GM12873 (cell line): ENCODE results near the gene PDCD1.

Source experiments
- CTCF ChIP-seq: IDR thresholded peaks from 2 replicates; pipeline ENCODE4 v1.5.1; 2012; ENCODE audit warnings: low read depth, mild to moderate bottlenecking, moderate library complexity, low read length, control low read depth; ENCODE audit not compliant: insufficient read depth; ENCODE audit errors: missing control alignments

The PDCD1 gene

GRCh38 chr2:241892299-241893137 is 33.8 kb upstream of the PDCD1 start:
- TF ChIP-seq CTCF, result no peak

- no peak for TF ChIP-seq CTCF
These were observed 33.2 kb upstream of the PDCD1 start for GRCh38 chr2:241891988-241892298.

- TF ChIP-seq CTCF, result no peak
These were observed 32.8 kb upstream of the PDCD1 start for GRCh38 chr2:241891315-241891987.

- TF ChIP-seq CTCF, result no peak
These were observed 32.0 kb upstream of the PDCD1 start for GRCh38 chr2:241890524-241891235.

GRCh38 chr2:241888641-241889040 is 29.9 kb upstream of the PDCD1 start:
- TF ChIP-seq CTCF, result no peak

- TF ChIP-seq CTCF, result no peak
These were observed 29.3 kb upstream of the PDCD1 start for GRCh38 chr2:241887806-241888522.
